Activated naive CD8-positive, alpha-beta T cell treated with anti-CD3 and anti-CD28 coated beads, Interleukin-2, amount 10 ng/mL, durations not matched to agents 7 days and 5 days (primary cell): ENCODE measurements around the gene KIAA1586. TPM values are rescaled to one million over a fixed set of nuclear protein-coding genes. Genes with fewer than 3 reads are reported as not detected.
"Not testable (repeated sequence)": the region's sequence is repeated elsewhere in the genome, so short reads cannot be mapped to it uniquely, and the experiment has no call there.

Source experiments
- ATAC-seq: fragments of 150-1000 bp; cut with Tn5 transposase; one replicate; pipeline ENCODE4 v1.10.0; 2021; ENCODE audit warnings: low read depth, moderate library complexity
- POLR2A ChIA-PET: fragments of 350-600 bp; sonication (Branson Sonifier 250); formaldehyde crosslinking; loops from one replicate; lab custom pipeline; 2021; ENCODE audit warnings: antibody characterized with exemption; lab: Charles Lee
- DNase-seq: peaks from one replicate; pipeline ENCODE4 v3.0.0; 2021
- H3K27ac Mint-ChIP-seq: one replicate; pipeline ENCODE4 v1.8.0; 2022; ENCODE audit warnings: mild to moderate bottlenecking, mixed read lengths
- H3K27me3 Mint-ChIP-seq: one replicate; pipeline ENCODE4 v1.8.0; 2022; ENCODE audit warnings: mild to moderate bottlenecking, moderate library complexity, mixed read lengths
- H3K36me3 Mint-ChIP-seq: one replicate; pipeline ENCODE4 v1.8.0; 2021; ENCODE audit warnings: mild to moderate bottlenecking, mixed read lengths
- H3K4me1 Mint-ChIP-seq: one replicate; pipeline ENCODE4 v1.8.0; 2021; ENCODE audit warnings: mixed read lengths
- H3K4me3 Mint-ChIP-seq: one replicate; pipeline ENCODE4 v1.8.0; 2022; ENCODE audit warnings: mild to moderate bottlenecking, moderate library complexity, mixed read lengths
- H3K9me3 Mint-ChIP-seq: one replicate; pipeline ENCODE4 v1.8.0; 2021; ENCODE audit warnings: mixed read lengths
- total RNA-seq, 2 experiments: library from RNA; stranded (reverse); gene quantifications; one replicate each; pipeline ENCODE4 v1.2.3, GENCODE V29; 2021

Gene KIAA1586, protein sequence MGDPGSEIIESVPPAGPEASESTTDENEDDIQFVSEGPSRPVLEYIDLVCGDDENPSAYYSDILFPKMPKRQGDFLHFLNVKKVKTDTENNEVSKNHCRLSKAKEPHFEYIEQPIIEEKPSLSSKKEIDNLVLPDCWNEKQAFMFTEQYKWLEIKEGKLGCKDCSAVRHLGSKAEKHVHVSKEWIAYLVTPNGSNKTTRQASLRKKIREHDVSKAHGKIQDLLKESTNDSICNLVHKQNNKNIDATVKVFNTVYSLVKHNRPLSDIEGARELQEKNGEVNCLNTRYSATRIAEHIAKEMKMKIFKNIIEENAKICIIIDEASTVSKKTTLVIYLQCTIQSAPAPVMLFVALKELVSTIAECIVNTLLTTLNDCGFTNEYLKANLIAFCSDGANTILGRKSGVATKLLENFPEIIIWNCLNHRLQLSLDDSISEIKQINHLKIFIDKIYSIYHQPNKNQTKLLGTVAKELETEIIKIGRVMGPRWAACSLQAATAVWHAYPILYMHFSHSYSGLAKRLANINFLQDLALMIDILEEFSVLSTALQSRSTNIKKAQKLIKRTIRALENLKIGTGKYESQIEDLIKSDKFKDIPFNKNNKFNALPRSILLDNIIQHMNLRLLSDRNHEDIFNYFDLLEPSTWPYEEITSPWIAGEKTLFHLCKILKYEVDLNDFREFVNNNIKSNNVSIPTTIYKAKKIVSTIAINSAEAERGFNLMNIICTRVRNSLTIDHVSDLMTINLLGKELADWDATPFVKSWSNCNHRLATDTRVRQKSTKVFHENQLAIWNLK
- 10 to 100 TPM; 15.1 to 16.4 TPM for total RNA-seq

DNA sequence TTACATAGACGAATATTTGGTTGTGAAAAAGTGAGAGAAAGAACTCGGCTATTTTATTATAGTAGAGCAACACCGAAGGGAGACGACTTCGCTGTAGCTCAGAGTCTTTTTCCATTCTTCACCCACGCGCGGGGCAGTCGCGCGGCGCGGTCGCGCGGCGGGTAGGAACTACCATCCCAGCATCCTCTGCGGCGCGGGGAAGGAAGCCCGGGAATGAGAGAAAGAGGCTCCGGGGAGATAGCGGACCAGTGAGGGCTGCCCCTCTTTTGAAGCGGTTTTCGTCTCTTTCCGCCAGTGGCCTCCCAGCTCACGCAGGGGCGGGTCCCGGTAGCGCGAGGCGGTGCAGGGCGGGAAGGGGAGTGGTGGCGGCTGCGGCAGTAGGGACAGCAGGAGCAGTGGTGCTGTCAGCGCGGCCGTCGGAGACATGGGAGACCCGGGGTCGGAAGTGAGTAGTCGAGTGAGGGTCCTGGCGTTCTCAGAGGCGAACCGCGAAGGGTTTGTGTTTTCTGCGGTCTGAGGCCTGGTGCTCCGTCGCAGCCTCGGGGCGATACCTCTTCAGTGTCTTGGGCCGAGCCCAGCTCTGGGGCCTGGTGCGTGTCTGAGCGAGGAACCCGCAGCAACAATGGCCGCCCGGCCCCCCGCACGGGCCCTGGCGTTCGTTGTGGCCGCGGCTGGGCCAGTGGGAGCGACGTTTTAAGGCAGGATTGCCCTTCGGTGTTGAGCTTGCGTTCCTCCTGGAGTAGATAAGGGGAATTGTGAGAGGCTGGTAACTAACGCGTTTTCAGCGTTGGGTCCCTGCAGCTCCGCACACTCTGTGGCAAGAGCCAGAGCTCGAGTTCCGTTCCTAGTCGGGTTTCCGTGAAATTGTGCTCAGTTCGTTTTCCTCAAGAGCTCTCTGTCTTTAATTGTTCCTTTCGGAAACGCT is at the start of gene KIAA1586:
KIAA1586 (plus strand) TSS at position 362 of the 925 bp plus-strand sequence; CDS start at position 425, 63 bp downstream.
- H3K4me3 Mint-ChIP-seq, result peak within 1 kb of the TSS; percentile 95
- peaks cover 26% of the 10 kb centered on the region for H3K36me3 Mint-ChIP-seq
- DNase-seq (peak; percentile 84), ATAC-seq (peak; percentile 95)
- H3K4me1 Mint-ChIP-seq, result peaks cover 27% of the 10 kb centered on the region
- POLR2A ChIA-PET, result interaction anchor here (0.7 to 1.4 kb wide), 4 partner anchors 84 to 270 kb away, joined by 3 to 5 read pairs (median 3); partner anchors contain the start of genes BAG2 and PRIM2
- H3K27ac Mint-ChIP-seq, result peak within 1 kb of the TSS; percentile 90
- H3K9me3 Mint-ChIP-seq, result not testable (repeated sequence)
- H3K27me3 Mint-ChIP-seq, result peaks cover 44% of the 10 kb centered on the region

DNA sequence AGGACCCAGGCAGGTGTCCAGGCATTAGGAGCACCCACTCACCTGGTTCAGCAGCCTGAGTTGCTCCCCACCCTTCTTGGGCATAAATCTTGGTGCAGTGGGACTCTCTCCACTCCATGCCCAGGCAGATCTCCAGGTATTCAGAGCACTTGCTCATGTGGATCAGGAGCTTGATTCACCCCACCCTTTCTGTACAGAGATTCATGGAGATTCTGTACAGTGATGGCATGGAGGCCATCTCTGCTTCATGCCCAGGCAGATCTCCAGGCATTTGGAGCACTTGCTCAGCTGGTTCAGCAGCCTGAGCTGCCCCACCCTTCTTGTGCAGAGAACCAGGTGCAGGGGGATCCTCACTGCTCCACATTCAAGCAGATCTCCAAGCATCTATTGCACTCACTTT is 47.4 kb upstream of the KIAA1586 start:
- Mint-ChIP-seq H3K9me3 (no peaks in the 10 kb centered on the region), H3K4me3 (no peak overlapping the region), H3K27me3 (peaks cover 16% of the 10 kb centered on the region), H3K4me1 (no peaks in the 10 kb centered on the region), H3K27ac (no peak overlapping the region), H3K36me3 (no peaks in the 10 kb centered on the region)
- ATAC-seq (no peak), DNase-seq (no peak)
- POLR2A ChIA-PET, result no interaction called here

DNA sequence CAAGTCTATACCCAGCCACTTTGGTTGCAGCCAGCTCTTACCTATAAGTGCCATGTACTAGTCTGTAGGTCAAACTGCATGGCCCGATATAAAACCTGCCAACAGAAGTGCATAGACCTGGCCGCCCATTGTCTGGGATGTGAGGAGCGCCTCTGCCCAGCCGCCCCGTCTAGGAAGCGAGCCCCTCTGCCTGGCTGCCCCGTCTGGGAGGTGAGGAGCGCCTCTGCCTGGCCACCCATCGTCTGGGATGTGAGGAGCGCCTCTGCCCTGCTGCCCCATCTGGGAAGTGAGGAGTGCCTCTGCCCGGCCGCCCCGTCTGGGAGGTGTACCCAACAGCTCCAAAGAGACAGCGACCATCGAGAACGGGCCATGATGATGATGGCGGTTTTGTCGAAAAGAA is 46.7 kb upstream of the KIAA1586 start:
- H3K27ac Mint-ChIP-seq, POLR2A ChIA-PET, H3K36me3 Mint-ChIP-seq, DNase-seq, H3K4me1 Mint-ChIP-seq, H3K4me3 Mint-ChIP-seq, H3K9me3 Mint-ChIP-seq, ATAC-seq: not testable (repeated sequence)
- H3K27me3 Mint-ChIP-seq, result peaks cover 16% of the 10 kb centered on the region

DNA sequence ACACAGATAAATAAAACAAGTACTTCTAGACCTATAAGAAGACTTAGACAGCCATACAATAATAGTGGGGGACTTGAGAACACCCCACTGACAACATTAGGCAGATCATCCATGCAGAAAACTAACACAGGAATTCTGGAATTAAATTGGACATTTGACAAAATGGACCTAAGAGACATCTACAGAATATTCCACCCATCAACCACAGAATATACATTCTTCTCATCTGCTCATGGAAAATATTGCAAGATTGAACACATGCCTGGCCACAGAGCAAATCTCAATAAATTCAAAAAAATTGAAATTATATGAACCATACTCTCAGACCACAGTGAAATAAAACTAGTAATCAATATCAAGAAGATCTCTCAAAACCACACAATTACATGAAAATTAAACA is 44.3 kb upstream of the KIAA1586 start:
- H3K9me3 Mint-ChIP-seq, result no peaks in the 10 kb centered on the region
- H3K27me3 Mint-ChIP-seq, result peaks cover 13% of the 10 kb centered on the region
- no peaks in the 10 kb centered on the region for H3K36me3 Mint-ChIP-seq
- no peak overlapping the region for H3K27ac Mint-ChIP-seq
- no peak for ATAC-seq
- POLR2A ChIA-PET, result no interaction called here
- H3K4me1 Mint-ChIP-seq, result no peaks in the 10 kb centered on the region
- no peak overlapping the region for H3K4me3 Mint-ChIP-seq
- DNase-seq, result no peak

DNA sequence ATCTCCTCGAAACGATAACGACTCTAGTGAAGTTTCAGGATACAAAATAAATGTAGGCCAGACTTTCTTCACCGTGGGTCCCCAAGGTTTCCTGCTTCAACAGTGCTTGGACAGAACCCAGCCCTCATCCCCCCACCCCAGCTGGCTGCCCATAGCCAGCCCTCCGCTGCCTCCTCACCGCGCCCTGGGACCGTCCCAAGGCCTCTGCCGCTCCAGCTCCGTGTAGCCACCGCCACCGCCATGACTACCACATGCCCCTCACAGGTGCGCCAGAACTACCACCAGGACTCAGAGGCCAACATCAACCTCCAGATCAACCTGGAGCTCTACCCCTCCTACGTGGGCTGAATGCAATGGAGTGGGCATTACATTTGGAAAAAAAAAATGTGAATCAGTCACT is 42.2 kb upstream of the KIAA1586 start:
- peaks cover 19% of the 10 kb centered on the region for H3K27me3 Mint-ChIP-seq
- no peaks in the 10 kb centered on the region for H3K9me3 Mint-ChIP-seq
- H3K4me3 Mint-ChIP-seq, result no peak overlapping the region
- DNase-seq, result no peak
- H3K27ac Mint-ChIP-seq, result no peak overlapping the region
- no peaks in the 10 kb centered on the region for H3K36me3 Mint-ChIP-seq
- POLR2A ChIA-PET, result no interaction called here
- ATAC-seq, result no peak
- H3K4me1 Mint-ChIP-seq, result no peaks in the 10 kb centered on the region

DNA sequence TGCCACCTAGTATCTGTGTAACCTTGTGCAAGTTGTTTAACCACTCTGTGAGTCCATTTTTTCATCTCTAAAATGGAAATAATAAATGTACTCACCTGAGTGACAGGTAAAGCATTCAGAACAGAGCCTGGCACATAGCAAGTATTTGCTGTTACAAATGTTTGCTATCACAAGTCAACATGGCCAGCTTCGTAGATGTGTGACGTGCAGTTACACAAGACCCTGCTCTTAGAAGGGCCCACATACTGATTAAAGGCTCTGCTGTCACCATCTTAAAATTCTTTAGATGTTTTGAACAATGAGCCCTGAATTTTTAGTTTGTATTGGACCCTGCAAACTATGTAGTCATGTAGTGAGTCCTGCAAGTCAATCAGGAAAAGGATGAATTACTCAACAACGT is 40.4 kb upstream of the KIAA1586 start:
- Mint-ChIP-seq H3K9me3 (no peaks in the 10 kb centered on the region), H3K27me3 (peaks cover 27% of the 10 kb centered on the region)

DNA sequence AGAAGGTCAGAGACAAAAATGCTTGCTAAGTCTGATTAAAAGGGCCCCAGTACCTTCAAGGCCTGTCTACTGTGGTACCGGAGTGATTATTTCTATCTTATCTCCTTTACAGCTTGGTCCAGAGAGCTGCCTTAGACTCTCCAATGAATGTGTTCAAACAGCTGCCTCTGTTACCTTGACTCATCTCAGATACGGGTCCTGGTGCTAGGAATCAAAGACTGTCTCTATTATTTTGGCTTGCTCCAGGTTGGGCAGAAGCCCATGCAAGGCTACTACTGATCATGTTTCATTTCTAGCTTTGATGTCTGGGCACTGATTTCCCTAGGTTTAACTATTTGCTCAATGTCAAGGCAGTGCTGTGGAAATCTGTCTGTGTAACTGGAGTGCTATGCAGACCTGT is 38.4 kb upstream of the KIAA1586 start:
- H3K27me3 Mint-ChIP-seq, result peaks cover 22% of the 10 kb centered on the region
- POLR2A ChIA-PET, H3K4me1 Mint-ChIP-seq, DNase-seq, H3K27ac Mint-ChIP-seq, H3K4me3 Mint-ChIP-seq, H3K36me3 Mint-ChIP-seq, H3K9me3 Mint-ChIP-seq, ATAC-seq: not testable (repeated sequence)

More for the DNA sequence above, 40.4 kb upstream of the KIAA1586 start:
- DNase-seq, result no peak
- Mint-ChIP-seq H3K4me3 (no peak overlapping the region), H3K27ac (no peak overlapping the region), H3K36me3 (no peaks in the 10 kb centered on the region), H3K4me1 (no peaks in the 10 kb centered on the region)
- POLR2A ChIA-PET, result no interaction called here
- no peak for ATAC-seq

DNA sequence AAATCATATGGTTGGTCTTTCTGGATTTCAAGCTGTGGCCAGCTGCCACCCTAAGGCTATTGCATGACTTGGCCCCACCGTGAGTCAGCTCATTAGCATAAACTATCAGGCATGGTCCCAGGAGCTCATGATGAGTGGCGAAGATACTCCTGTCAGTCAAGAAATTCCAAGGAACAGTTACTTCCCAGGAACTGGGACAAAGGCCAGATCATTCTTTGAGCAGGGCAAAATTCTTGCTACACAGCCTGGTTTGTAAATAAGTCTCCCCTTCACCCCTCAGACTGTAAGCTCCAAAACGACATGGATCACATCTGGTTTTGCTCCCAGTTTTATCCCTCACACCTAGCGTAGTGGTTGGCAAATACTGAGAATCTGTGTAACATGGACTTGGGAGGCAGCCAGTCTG is 33.0 kb upstream of the KIAA1586 start:
- no peaks in the 10 kb centered on the region for H3K9me3 Mint-ChIP-seq
- no peak for DNase-seq
- H3K4me3 Mint-ChIP-seq, result no peak overlapping the region
- H3K27me3 Mint-ChIP-seq, result peaks cover 44% of the 10 kb centered on the region
- no peak for ATAC-seq
- no peak overlapping the region for H3K27ac Mint-ChIP-seq
- H3K4me1 Mint-ChIP-seq, result no peaks in the 10 kb centered on the region
- POLR2A ChIA-PET, result no interaction called here
- H3K36me3 Mint-ChIP-seq, result no peaks in the 10 kb centered on the region

DNA sequence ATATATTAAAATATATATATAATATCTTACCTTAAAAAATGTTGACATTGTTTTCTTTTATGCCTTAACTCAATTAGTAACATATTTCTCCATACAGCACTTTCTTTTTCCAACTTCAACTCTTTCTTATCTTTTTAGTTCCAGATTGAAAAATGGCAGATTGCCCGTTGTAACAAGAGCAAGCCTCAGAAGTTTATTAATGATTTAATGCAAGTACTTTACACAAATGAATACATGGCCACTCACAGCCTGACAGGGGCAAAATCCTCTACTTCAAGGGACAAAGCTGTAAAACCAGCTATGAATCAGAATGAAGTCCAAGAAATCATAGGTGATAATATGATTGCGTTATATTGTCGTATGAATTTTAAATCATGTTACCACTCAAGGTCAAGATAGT is 29.4 kb upstream of the KIAA1586 start:
- DNase-seq (no peak), ATAC-seq (no peak)
- Mint-ChIP-seq H3K36me3 (no peaks in the 10 kb centered on the region), H3K27ac (no peak overlapping the region), H3K27me3 (peaks cover 38% of the 10 kb centered on the region), H3K4me1 (no peaks in the 10 kb centered on the region), H3K4me3 (no peak overlapping the region), H3K9me3 (no peaks in the 10 kb centered on the region)
- POLR2A ChIA-PET, result no interaction called here

DNA sequence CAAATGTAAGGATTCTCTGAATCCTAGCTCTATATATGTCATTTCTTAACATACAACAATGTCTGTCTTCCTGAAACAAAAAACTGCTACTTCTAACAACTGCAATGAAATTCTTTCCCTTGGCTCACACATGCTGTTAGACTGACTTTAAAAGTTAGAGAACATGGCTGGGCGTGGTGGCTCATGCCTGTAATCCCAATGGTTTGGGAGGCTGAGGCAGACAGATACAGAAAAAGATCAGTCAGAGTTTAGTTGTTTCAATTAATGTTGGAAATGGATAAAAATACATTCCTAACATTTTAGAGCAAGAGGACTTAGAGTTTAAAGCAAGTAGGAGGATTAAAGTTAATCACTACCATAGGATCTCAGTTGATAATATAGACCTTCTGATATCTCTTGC is 28.7 kb upstream of the KIAA1586 start:
- no peaks in the 10 kb centered on the region for H3K36me3 Mint-ChIP-seq
- H3K27ac Mint-ChIP-seq, result no peak overlapping the region
- ATAC-seq (no peak), DNase-seq (no peak)
- H3K4me1 Mint-ChIP-seq, result no peaks in the 10 kb centered on the region
- no peaks in the 10 kb centered on the region for H3K9me3 Mint-ChIP-seq
- peaks cover 37% of the 10 kb centered on the region for H3K27me3 Mint-ChIP-seq
- POLR2A ChIA-PET, result no interaction called here
- no peak overlapping the region for H3K4me3 Mint-ChIP-seq

DNA sequence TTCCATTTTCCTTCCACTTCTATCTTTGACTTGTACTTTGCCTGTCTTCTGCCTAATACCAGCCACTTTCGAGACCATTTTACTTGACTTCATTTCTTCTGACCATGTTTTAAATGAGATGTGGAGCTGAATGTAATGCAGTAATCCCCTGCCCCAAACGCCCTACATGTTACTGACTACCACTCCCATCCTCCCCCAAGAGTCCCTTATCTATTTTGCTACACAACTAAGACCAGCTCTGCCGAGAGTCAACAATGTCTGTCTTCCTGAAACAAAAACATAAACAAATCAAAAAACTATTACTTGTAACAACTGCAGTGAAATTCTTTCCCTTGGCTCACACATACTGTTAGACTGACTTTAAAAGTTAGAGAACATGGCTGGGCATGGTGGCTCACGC is 27.1 kb upstream of the KIAA1586 start:
- ATAC-seq (no peak), DNase-seq (no peak)
- H3K9me3 Mint-ChIP-seq, result peaks cover 1% of the 10 kb centered on the region
- no peak overlapping the region for H3K4me3 Mint-ChIP-seq
- peaks cover 23% of the 10 kb centered on the region for H3K27me3 Mint-ChIP-seq
- H3K27ac Mint-ChIP-seq, result no peak overlapping the region
- H3K36me3 Mint-ChIP-seq, result peaks cover under 1% of the 10 kb centered on the region
- H3K4me1 Mint-ChIP-seq, result no peaks in the 10 kb centered on the region
- POLR2A ChIA-PET, result no interaction called here

DNA sequence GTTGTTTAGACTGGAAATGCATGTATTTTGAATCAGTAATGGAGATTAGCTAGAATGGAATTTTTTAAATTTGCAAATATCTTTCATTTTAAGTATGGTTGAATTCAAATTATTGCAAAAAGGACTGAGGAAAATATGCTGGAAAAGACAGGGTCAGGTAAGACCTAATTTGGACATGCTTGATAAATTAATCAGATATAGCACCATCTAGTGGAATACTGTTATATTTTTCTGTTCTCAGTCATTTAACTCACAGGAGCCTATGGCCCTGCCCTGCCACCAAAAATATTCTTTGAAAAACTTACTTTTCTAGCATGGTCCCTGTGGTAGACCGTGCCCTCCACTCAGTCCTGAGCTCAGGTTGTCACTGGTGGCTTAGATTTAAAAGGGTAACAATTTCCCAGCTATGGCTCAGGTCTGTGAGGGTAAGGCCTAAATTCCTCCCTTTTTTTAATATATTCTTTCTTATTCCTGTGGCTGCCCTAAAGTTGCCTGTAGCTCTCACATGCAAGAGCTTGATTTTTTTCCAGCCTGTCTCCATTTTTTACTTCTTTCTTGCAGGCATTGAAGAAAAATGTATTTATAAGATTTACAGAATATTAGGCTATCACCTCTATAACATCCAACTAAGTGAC is 25.3 kb upstream of the KIAA1586 start:
- H3K4me1 Mint-ChIP-seq, result no peaks in the 10 kb centered on the region

More for the DNA sequence above, 25.3 kb upstream of the KIAA1586 start:
- Mint-ChIP-seq H3K27ac (no peak overlapping the region), H3K9me3 (peaks cover 14% of the 10 kb centered on the region), H3K4me3 (no peak overlapping the region), H3K36me3 (peaks cover 4% of the 10 kb centered on the region), H3K27me3 (peaks cover 32% of the 10 kb centered on the region)
- ATAC-seq, result peak; percentile 47
- POLR2A ChIA-PET, result no interaction called here
- DNase-seq, result no peak
